Omental fat pad (tissue), 4 donors: ENCODE results near the gene SULF2. TPM values are rescaled to one million over a fixed set of nuclear protein-coding genes. Genes with fewer than 3 reads are reported as not detected.

Source experiments
- ATAC-seq: fragments of 150-250 bp; one replicate; pipeline ENCODE4 v1.9.1; 2016; ENCODE audit warnings: mild to moderate bottlenecking, moderate library complexity; ENCODE audit not compliant: low FRiP score
- DNase-seq: peaks from one replicate; pipeline ENCODE4 v3.0.0-alpha.2; 2019; ENCODE audit warnings: low spot score
- total RNA-seq, 4 donors: library from RNA; depleted of rRNA; stranded (reverse); fragments of >200 nt; gene quantifications; one replicate each; pipeline ENCODE4 v1.1.0, GENCODE V29; 2016
- TF ChIP-seq, protein P1 (sequence below), 3 donors: fragments of 450-650 bp; IDR thresholded peaks; one replicate each; pipeline ENCODE4 v1.5.1; 2016 to 2017; ENCODE audit warnings: antibody characterized with exemption in 3 of 3, mild to moderate bottlenecking in 3 of 3, moderate library complexity in 2 of 3

The SULF2 gene
- total RNA-seq, 4 donors from 2014 or later = 51.8 to 100 (median 68.1) TPM

GRCh38 chr20:47818016-47818415 is 32.7 kb upstream of the SULF2 start:
- ATAC-seq (no peak), DNase-seq (no peak)
- TF ChIP-seq, protein P1, sequence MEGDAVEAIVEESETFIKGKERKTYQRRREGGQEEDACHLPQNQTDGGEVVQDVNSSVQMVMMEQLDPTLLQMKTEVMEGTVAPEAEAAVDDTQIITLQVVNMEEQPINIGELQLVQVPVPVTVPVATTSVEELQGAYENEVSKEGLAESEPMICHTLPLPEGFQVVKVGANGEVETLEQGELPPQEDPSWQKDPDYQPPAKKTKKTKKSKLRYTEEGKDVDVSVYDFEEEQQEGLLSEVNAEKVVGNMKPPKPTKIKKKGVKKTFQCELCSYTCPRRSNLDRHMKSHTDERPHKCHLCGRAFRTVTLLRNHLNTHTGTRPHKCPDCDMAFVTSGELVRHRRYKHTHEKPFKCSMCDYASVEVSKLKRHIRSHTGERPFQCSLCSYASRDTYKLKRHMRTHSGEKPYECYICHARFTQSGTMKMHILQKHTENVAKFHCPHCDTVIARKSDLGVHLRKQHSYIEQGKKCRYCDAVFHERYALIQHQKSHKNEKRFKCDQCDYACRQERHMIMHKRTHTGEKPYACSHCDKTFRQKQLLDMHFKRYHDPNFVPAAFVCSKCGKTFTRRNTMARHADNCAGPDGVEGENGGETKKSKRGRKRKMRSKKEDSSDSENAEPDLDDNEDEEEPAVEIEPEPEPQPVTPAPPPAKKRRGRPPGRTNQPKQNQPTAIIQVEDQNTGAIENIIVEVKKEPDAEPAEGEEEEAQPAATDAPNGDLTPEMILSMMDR (IDR thresholded peaks at IDR 0.05) = no peak

GRCh38 chr20:47817573-47817972 is 32.3 kb upstream of the SULF2 start:
- TF ChIP-seq, protein P1 (IDR thresholded peaks at IDR 0.05) = no peak
- no peak for DNase-seq
- ATAC-seq = no peak

GRCh38 chr20:47816487-47817451 is 31.5 kb upstream of the SULF2 start:
- ATAC-seq (no peak), DNase-seq (no peak)
- TF ChIP-seq, protein P1 (IDR thresholded peaks at IDR 0.05) = no peak

- DNase-seq = no peak
- no peak for ATAC-seq
- TF ChIP-seq, protein P1 (IDR thresholded peaks at IDR 0.05) = no peak
These were observed 30.6 kb upstream of the SULF2 start for GRCh38 chr20:47815866-47816265.

- DNase-seq (no peak), ATAC-seq (no peak)
- TF ChIP-seq, protein P1 (IDR thresholded peaks at IDR 0.05) = no peak
These were observed 30.1 kb upstream of the SULF2 start for GRCh38 chr20:47815416-47815806.

GRCh38 chr20:47814632-47815415 is 29.5 kb upstream of the SULF2 start:
- TF ChIP-seq, protein P1 (IDR thresholded peaks at IDR 0.05) = no peak
- ATAC-seq = no peak
- no peak for DNase-seq
